Measurements from ENCODE around the gene AP1S3. TPM values are rescaled to one million over a fixed set of nuclear protein-coding genes. Genes with fewer than 3 reads are reported as not detected.
"Not testable (repeated sequence)": the region's sequence is repeated elsewhere in the genome, so short reads cannot be mapped to it uniquely, and the experiment has no call there.

Gene AP1S3
- total and polyA plus RNA-seq, 4 donors: 1.8 to 10.0 (median 7.1) TPM

DNA sequence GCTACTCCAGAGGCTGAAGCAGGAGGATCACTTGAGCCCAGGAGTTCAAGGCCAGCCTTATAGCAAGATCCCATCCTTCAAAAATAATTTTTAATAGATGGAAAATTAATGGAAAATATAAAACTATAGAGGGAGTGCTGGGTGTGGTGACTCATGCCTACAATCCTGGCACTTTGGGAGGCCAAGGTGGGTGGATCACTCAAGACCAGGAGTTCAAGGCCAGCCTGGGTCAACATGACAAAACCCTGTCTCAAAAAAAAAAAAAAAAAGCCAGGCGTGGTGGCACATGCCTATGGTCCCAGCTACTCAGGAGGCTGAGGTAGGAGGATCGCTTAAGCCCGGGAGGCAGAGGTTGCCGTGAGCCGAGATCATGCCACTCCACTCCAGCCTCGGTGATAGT is 48.0 kb downstream of the AP1S3 start:
- Histone ChIP-seq H3K36me3 (ENCODE audit: control insufficient read depth, insufficient read depth, low read length) (no peaks in the 10 kb centered on the region), H3K4me3 (ENCODE audit: low read depth, low read length) (no peak overlapping the region), H3K27me3 (ENCODE audit: control insufficient read depth, insufficient read depth, low read length) (no peaks in the 10 kb centered on the region), H3K9me3 (ENCODE audit: control insufficient read depth, insufficient read depth, low read length) (peaks cover 3% of the 10 kb centered on the region), H3K4me1 (ENCODE audit: control insufficient read depth, insufficient read depth, low read length) (no peaks in the 10 kb centered on the region), H3K27ac (ENCODE audit: low read depth, low read length) (no peak overlapping the region)
- no CpG with 5 or more reads among the region's 6 CpGs for WGBS (ENCODE audit: insufficient coverage)
- no peak for DNase-seq (ENCODE audit: low read depth in 4 of 6, low spot score in 6 of 6)

DNA sequence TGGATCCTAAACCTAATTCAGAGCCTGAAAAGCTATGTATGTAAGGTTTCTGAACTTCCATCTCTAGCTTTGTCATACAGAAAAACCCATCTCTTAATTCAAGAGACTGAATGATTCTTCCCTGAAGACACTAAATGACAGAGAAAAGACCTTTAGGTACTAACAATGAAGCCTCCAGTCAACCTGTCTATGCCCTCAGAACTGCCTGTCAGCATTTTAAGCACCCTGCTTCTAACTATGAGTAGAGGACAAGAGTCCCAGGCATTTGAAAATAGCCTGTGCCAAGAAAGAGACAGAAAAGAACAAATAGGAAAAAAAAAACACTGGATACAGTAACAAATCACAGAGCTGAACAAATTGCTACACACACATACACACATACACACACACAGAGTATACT is 48.6 kb downstream of the AP1S3 start:
- DNase-seq (ENCODE audit: low read depth in 4 of 6, low spot score in 6 of 6): no peak

DNA sequence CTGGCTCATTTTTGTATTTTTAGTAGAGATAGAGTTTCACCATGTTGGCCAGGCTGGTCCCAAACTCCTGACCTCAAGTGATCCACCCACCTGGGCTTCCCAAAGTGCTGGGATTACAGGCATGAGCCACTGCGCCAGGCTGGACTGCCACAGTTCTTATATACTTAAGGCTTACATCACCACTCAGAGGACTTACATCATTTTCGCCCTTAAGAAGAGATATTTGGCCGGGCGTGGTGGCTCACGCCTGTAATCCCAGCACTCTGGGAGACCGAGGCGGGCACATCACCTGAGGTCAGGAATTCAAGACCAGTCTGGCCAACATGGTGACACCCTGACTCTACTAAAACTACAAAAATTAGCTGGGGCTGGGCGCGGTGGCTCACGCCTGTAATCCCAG is 49.3 kb downstream of the AP1S3 start:
- DNase-seq (ENCODE audit: low read depth in 4 of 6, low spot score in 6 of 6); H3K27ac ChIP-seq (ENCODE audit: low read depth, low read length); H3K4me1 ChIP-seq (ENCODE audit: control insufficient read depth, insufficient read depth, low read length); H3K27me3 ChIP-seq (ENCODE audit: control insufficient read depth, insufficient read depth, low read length); H3K9me3 ChIP-seq (ENCODE audit: control insufficient read depth, insufficient read depth, low read length); H3K4me3 ChIP-seq (ENCODE audit: low read depth, low read length); H3K36me3 ChIP-seq (ENCODE audit: control insufficient read depth, insufficient read depth, low read length): not testable (repeated sequence)
- WGBS (ENCODE audit: insufficient coverage): 100% methylated on average over 7 of the region's 10 CpGs

More for the DNA sequence above, 48.6 kb downstream of the AP1S3 start:
- no peak overlapping the region for H3K4me3 ChIP-seq (ENCODE audit: low read depth, low read length)
- H3K27me3 ChIP-seq (ENCODE audit: control insufficient read depth, insufficient read depth, low read length): no peaks in the 10 kb centered on the region
- H3K9me3 ChIP-seq (ENCODE audit: control insufficient read depth, insufficient read depth, low read length): peaks cover 3% of the 10 kb centered on the region
- H3K36me3 ChIP-seq (ENCODE audit: control insufficient read depth, insufficient read depth, low read length): no peaks in the 10 kb centered on the region
- no peak overlapping the region for H3K27ac ChIP-seq (ENCODE audit: low read depth, low read length)
- no peaks in the 10 kb centered on the region for H3K4me1 ChIP-seq (ENCODE audit: control insufficient read depth, insufficient read depth, low read length)

DNA sequence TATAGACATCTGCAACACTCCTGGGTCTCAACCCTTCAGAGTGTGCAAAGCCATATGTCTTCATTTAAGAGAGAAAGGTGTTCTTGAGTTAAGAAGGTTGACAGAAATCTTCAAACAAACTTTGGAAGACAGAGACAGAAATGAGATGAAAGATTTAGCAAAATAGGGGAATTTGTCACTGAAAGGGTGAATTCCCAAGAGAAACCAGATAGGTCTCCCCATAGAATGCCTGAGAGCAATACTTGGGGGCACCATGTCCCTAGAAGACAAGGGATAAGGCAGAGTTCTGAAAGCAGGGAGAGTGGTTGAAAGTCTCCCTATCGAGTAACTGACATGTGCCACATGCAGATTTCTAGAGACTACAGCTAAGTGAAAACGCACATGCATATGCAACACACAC is 50.0 kb downstream of the AP1S3 start:
- H3K9me3 ChIP-seq (ENCODE audit: control insufficient read depth, insufficient read depth, low read length): peaks cover 3% of the 10 kb centered on the region
- no peaks in the 10 kb centered on the region for H3K27me3 ChIP-seq (ENCODE audit: control insufficient read depth, insufficient read depth, low read length)
- WGBS (ENCODE audit: insufficient coverage): 100% methylated on average over 1 of the region's 2 CpGs
- no peaks in the 10 kb centered on the region for H3K4me1 ChIP-seq (ENCODE audit: control insufficient read depth, insufficient read depth, low read length)
- H3K4me3 ChIP-seq (ENCODE audit: low read depth, low read length): no peak overlapping the region
- no peak for DNase-seq (ENCODE audit: low read depth in 4 of 6, low spot score in 6 of 6)
- H3K27ac ChIP-seq (ENCODE audit: low read depth, low read length): no peak overlapping the region
- H3K36me3 ChIP-seq (ENCODE audit: control insufficient read depth, insufficient read depth, low read length): no peaks in the 10 kb centered on the region

DNA sequence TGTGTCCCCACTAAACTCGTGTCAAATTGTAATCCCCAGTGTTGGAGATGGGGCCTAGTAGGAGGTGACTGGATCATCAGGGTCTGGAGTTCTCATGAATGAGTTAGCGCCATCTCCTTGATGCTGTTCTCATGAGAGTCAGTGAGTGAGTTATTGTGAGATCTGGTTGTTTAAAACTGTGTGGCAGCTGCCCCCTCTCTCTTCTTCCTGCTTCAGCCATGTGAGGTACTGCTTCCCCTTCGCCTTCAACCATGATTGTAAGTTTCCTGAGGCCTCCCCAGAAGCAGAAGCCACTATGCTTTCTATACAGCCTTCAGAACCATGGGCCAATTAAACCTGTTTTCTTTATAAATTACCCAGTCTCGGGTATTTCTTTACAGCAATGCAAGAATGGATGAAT is 50.4 kb downstream of the AP1S3 start:
- no peak for DNase-seq (ENCODE audit: low read depth in 4 of 6, low spot score in 6 of 6)
- H3K27ac ChIP-seq (ENCODE audit: low read depth, low read length): no peak overlapping the region
- no peaks in the 10 kb centered on the region for H3K36me3 ChIP-seq (ENCODE audit: control insufficient read depth, insufficient read depth, low read length)
- H3K9me3 ChIP-seq (ENCODE audit: control insufficient read depth, insufficient read depth, low read length): no peaks in the 10 kb centered on the region
- H3K4me1 ChIP-seq (ENCODE audit: control insufficient read depth, insufficient read depth, low read length): no peaks in the 10 kb centered on the region
- 73% methylated on average over 2 of the region's 4 CpGs for WGBS (ENCODE audit: insufficient coverage)
- no peak overlapping the region for H3K4me3 ChIP-seq (ENCODE audit: low read depth, low read length)
- no peaks in the 10 kb centered on the region for H3K27me3 ChIP-seq (ENCODE audit: control insufficient read depth, insufficient read depth, low read length)

DNA sequence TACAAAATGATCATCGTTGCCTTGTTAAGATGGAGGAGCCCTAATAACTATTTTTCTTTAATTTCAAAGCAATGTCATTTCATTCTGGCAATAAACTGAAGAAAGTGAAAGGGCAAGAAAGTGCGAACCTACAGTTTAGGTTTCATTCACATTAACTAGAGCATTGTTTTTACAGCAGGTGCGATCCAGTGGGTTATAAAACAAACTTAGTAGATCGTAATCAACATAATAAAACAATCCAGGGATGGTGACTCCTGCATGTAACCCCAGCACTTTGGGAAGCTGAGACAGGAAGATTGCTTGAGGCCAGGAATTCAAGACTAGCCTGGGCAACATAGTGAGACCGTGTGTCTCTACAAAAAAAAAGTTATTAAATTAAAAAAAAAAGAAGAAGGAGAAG is 51.1 kb downstream of the AP1S3 start:
- Histone ChIP-seq H3K9me3 (ENCODE audit: control insufficient read depth, insufficient read depth, low read length) (no peaks in the 10 kb centered on the region), H3K27me3 (ENCODE audit: control insufficient read depth, insufficient read depth, low read length) (no peaks in the 10 kb centered on the region), H3K27ac (ENCODE audit: low read depth, low read length) (no peak overlapping the region), H3K36me3 (ENCODE audit: control insufficient read depth, insufficient read depth, low read length) (no peaks in the 10 kb centered on the region), H3K4me3 (ENCODE audit: low read depth, low read length) (no peak overlapping the region), H3K4me1 (ENCODE audit: control insufficient read depth, insufficient read depth, low read length) (no peaks in the 10 kb centered on the region)
- no peak for DNase-seq (ENCODE audit: low read depth in 4 of 6, low spot score in 6 of 6)
- no CpG with 5 or more reads among the region's 5 CpGs for WGBS (ENCODE audit: insufficient coverage)

DNA sequence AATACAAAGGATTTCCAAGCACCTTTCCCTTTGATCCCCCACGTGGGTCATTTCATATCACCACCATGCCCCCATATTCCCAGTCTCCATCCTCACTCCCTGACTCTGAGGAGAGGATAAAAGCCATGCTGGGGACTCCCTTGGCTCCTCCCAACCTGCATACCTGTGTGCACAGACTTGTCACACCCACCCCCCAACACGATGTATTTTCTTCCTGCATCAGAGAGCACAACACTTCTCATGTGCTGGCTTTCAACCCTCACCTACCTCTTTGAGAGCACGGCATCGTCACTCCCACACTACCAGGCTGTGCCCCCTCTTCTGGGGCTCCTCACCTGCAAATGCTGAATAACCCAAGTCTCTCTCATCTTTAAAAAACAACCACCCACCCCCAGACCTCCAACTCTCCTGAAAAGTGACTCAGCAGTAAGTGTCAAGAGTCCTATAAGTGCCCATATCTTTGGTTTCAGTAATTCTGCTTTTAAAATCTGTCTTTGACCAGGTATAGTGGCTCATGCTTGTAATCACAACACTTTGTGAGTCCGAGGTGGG is 53.1 kb downstream of the AP1S3 start:
- Histone ChIP-seq H3K4me3 (ENCODE audit: low read depth, low read length) (no peak overlapping the region), H3K4me1 (ENCODE audit: control insufficient read depth, insufficient read depth, low read length) (no peaks in the 10 kb centered on the region), H3K36me3 (ENCODE audit: control insufficient read depth, insufficient read depth, low read length) (no peaks in the 10 kb centered on the region), H3K27me3 (ENCODE audit: control insufficient read depth, insufficient read depth, low read length) (no peaks in the 10 kb centered on the region), H3K27ac (ENCODE audit: low read depth, low read length) (no peak overlapping the region), H3K9me3 (ENCODE audit: control insufficient read depth, insufficient read depth, low read length) (no peaks in the 10 kb centered on the region)
- 89% methylated on average over 4 of the region's 5 CpGs for WGBS (ENCODE audit: insufficient coverage)
- no peak for DNase-seq (ENCODE audit: low read depth in 4 of 6, low spot score in 6 of 6)

DNA sequence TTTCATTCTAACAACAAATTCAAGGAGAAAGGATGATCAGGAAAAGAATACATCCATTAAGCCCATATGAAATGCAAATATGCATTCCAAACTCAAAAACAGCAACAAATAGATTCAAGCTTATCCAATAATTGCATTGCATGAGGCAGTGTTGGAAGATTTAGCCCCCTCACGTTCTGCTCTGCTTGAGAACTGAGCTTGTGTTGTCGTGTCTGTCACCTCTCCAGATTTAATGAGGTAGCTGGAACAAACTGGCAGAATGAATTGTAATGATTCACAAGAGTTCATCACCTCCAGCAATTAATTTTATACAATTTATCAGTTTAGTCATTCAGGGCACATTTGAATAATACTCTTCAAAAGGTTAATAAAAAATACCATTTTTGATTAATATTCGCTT is 54.8 kb downstream of the AP1S3 start:
- Histone ChIP-seq H3K4me1 (ENCODE audit: control insufficient read depth, insufficient read depth, low read length) (no peaks in the 10 kb centered on the region), H3K27me3 (ENCODE audit: control insufficient read depth, insufficient read depth, low read length) (no peaks in the 10 kb centered on the region), H3K4me3 (ENCODE audit: low read depth, low read length) (no peak overlapping the region), H3K27ac (ENCODE audit: low read depth, low read length) (no peak overlapping the region), H3K9me3 (ENCODE audit: control insufficient read depth, insufficient read depth, low read length) (no peaks in the 10 kb centered on the region), H3K36me3 (ENCODE audit: control insufficient read depth, insufficient read depth, low read length) (no peaks in the 10 kb centered on the region)
- WGBS (ENCODE audit: insufficient coverage): no CpG with 5 or more reads among the region's 3 CpGs
- DNase-seq (ENCODE audit: low read depth in 4 of 6, low spot score in 6 of 6): peak in 1 of 6 donors; percentile 62

DNA sequence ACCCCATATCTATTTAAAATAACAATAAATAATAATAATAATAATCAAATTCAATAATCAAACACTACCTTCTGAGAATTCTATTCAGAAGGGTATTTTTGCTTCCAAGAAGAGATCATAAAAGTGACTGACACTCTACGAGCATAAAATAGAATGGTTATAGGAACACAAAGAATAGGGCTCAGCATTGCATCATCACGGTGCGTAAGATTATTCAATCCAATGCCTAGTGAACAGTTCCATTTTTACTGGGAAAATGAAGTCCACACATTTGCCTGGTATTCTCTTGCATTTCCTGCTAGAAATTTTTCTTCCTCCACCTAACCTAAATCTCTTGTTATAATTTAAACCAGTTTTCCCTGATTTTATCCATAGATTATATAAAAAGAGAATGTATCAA is 55.8 kb downstream of the AP1S3 start:
- no peak for DNase-seq (ENCODE audit: low read depth in 4 of 6, low spot score in 6 of 6)
- no peaks in the 10 kb centered on the region for H3K4me1 ChIP-seq (ENCODE audit: control insufficient read depth, insufficient read depth, low read length)
- H3K36me3 ChIP-seq (ENCODE audit: control insufficient read depth, insufficient read depth, low read length): no peaks in the 10 kb centered on the region
- H3K27ac ChIP-seq (ENCODE audit: low read depth, low read length): no peak overlapping the region
- no peaks in the 10 kb centered on the region for H3K27me3 ChIP-seq (ENCODE audit: control insufficient read depth, insufficient read depth, low read length)
- WGBS (ENCODE audit: insufficient coverage): 100% methylated on average over 2 of the region's 3 CpGs
- H3K4me3 ChIP-seq (ENCODE audit: low read depth, low read length): no peak overlapping the region
- no peaks in the 10 kb centered on the region for H3K9me3 ChIP-seq (ENCODE audit: control insufficient read depth, insufficient read depth, low read length)

DNA sequence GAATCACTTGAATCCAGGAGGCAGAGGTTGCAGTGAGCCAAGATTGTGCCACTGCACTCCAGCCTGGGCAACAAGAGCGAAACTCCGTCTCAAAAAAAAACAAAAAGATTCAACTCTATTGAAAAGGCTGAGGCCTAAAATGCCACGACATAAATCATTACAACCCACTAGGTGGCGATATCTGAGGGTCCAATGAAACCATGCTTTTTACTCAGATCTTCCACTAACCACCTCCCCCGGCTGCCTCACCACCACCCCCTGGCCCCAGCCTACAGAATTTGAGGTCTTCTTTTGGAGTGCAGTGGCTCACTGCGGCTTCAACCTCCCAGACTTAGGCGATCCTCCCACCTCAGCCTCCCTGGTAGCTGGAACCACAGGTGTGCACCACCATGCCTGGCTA is 57.5 kb downstream of the AP1S3 start:
- DNase-seq (ENCODE audit: low read depth in 4 of 6, low spot score in 6 of 6): no peak
- Histone ChIP-seq H3K4me1 (ENCODE audit: control insufficient read depth, insufficient read depth, low read length) (no peaks in the 10 kb centered on the region), H3K9me3 (ENCODE audit: control insufficient read depth, insufficient read depth, low read length) (no peaks in the 10 kb centered on the region), H3K36me3 (ENCODE audit: control insufficient read depth, insufficient read depth, low read length) (no peaks in the 10 kb centered on the region), H3K27me3 (ENCODE audit: control insufficient read depth, insufficient read depth, low read length) (no peaks in the 10 kb centered on the region), H3K27ac (ENCODE audit: low read depth, low read length) (no peak overlapping the region), H3K4me3 (ENCODE audit: low read depth, low read length) (no peak overlapping the region)
- 87% methylated on average over 5 of the region's 7 CpGs for WGBS (ENCODE audit: insufficient coverage)
